GM04503 (cell line): ENCODE results near the gene RAPSN.

Source experiments
- DNase-seq: peaks from one replicate; pipeline ENCODE4 v3.0.0-alpha.2; 2012; ENCODE audit warnings: low read depth

RAPSN gene

DNA sequence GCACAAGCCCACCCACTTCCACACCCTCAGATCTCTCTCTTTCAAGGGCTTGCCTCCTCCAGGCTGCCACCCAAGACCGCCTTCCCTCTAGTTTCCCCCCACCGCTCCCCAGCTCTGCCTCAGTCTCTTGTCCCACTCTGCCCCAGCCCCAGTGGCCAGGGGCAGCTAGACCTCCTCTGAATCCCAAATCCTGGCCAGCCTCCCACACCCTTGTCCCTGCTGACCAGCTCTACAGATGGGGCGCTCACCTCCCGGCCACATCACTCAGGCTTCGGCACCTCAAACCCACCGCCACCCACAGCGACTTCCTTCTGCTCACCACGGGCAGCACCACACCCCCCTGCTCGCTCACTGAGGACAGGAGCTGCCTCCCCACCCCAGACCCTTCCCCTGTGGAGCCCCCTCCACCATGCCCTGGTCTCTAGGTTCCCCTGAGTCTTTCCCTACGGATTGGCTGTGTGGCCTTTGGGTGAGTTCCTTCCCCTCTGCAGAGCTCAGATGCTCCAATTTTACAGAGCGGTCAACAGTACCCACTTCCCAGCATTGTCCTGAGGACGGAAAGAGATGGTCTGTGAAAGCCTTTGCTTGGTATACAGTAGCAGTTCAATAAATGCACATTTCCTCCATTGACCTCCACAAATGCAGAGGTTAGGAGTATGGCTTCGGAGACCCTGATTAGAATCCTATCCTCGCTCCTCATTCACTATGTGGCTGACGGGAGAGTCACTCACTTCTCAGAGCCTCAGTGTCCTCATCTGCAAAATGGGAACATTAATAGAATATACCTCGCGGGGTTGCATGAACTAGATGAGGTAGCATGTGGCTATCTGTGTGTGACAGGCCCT is 59.1 kb downstream of the RAPSN start:
- no peak for DNase-seq

DNA sequence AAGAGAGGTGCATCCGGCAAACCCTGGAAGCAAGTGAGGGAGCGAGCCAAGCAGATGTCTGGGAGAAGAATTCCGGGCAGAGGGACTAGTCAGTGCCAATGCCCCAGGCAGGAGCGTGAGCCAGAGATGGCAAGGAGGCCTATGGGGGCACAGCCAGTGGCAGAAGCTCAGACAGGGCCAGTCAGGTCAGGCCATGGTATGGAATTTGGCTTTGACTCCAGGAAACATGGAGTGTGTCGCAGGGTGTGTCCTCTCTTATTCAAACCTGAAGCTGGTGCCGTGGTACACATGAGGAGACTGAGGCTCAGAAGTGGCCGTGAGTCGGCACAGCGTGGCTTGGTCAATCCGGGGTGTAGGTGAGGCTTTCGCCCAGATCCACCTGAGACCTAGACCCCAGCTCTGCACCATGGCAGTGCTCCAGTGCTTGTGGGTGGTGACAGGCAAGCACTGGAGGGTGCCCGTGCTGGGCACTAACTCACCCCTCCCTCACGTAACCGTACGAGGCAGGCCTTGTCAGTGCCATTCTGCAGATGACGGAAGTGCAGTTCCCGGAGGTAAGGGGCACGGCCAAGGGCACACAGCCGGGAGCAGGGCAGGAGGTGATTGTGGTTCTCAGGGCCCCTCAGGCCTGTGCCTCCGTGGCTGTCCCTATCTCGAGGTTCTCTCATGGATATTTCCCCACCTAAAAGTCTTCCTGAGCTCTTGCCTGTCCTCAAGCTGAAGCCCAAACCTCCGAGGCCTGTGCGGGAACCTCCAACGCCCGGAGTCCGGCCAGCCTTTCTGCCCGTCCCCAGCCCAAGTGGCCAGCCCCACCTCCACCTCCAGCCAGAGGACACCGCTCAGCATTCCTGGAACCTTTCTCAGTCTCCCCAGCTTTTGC is 60.0 kb downstream of the RAPSN start:
- DNase-seq, result no peak

DNA sequence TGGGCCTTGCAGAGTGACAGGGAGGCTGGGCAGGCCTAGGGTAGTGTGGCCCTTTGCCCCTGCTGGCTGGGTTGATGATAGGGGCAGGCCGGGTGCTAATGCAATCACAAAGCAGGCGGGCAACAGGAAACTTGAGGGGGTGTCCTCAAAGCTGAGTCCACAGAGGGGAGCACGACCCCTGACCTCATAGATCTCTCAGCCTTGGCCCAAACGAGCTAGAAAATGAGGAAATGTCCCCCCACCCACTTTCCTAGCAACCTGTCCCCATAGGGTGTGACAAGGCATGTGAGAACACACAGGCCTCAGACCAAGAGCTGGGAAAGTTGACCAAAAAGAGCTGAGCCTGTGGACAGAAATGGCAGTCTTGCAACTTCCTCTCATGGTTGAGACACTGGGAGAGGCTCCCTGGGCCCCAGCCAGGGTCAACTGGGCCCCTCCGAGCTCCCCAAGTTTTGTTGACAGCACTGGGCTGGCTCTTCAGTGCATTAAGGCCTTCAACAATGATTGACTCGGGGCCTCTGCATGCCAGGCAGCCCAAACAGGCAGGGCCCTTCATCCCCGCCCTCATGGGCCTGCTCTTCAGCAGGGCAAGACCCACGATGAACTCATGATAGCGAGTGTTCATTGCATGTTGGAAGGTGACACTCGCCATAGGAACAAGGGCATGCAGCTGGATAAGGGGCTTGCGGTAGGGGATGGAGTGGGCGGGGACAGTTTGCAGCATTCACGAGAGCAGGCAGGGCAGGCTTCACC is 60.8 kb downstream of the RAPSN start:
- DNase-seq, result no peak
